Measurements from ENCODE around the gene CLPSL2. TPM values are rescaled to one million over a fixed set of nuclear protein-coding genes. Genes with fewer than 3 reads are reported as not detected.

Gene CLPSL2
- total and polyA plus RNA-seq, 9 donors, result not detected

DNA sequence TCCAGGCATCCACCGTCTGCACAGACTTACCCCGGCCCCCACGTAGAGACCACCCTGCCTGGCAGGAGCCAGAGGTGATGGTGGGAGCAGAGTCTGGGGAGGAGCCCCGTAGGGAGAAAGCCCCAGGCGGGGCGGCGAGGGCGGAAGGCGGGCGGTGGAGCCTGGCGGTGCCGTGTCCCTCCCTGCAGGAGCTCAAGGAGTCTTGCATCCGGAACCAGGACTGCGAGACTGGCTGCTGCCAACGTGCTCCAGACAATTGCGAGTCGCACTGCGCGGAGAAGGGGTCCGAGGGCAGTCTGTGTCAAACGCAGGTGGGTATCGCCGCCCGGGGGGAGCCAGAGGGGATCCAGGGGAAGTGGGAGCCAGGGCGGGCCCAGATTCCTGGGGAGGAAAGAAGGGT, 10.4 kb downstream of the CLPSL2 start:
- Histone ChIP-seq H3K4me1 (ENCODE audit: control insufficient read depth, insufficient read depth, low read length) (no peaks in the 10 kb centered on the region), H3K36me3 (ENCODE audit: control insufficient read depth, insufficient read depth, low read length) (no peaks in the 10 kb centered on the region), H3K4me3 (ENCODE audit: low read length) (no peak overlapping the region), H3K27ac (ENCODE audit: low read length) (no peak overlapping the region), H3K9me3 (replicated peaks; ENCODE audit: control insufficient read depth, low read depth, low read length) (no peaks in the 10 kb centered on the region), H3K27me3 (ENCODE audit: control insufficient read depth, insufficient read depth, low read length) (peaks cover 28% of the 10 kb centered on the region)
- DNase-seq, result no peak
- whole genome bisulfite sequencing (ENCODE audit: insufficient coverage), result 29% methylated on average over 22 of the region's 25 CpGs

DNA sequence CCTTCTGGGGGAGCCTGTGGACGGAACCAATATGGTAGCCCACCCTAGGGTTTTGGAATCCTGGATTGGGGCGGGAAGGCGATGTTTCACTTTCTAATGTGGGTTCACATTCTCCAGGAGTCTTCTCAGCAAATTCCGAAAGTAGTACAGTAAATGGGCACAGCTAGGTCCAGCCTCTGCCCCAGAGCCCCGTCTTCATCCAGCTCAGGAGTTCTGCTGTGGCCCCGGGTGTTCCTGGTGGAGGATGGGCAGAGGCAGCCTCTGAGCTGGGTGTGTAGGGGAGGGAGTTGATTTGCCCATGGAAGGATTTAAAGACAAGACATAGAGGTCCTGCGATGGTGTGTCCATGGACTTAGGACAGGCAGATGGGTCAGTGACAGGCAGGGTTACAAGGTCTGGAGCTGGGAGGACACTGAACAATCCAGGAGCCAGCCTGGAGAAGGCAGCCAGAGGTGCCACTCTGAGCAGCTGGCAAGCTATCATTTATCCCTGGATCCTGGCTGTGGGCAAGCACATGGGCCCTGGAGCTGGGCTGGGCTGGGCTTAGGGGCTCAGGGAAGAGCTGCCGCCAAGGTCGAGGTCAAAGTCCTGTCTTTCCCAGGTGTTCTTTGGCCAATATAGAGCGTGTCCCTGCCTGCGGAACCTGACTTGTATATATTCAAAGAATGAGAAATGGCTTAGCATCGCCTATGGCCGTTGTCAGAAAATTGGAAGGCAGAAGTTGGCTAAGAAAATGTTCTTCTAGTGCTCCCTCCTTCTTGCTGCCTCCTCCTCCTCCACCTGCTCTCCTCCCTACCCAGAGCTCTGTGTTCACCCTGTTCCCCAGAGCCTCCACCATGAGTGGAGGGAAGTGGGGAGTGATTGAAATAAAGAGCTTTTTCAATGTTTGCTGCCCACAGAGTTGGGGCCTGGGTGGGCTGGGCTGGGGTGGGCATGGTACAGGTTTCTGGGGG, 11.1 kb downstream of the CLPSL2 start:
- no peak for DNase-seq
- Histone ChIP-seq H3K27ac (ENCODE audit: low read length) (no peak overlapping the region), H3K27me3 (ENCODE audit: control insufficient read depth, insufficient read depth, low read length) (peaks cover 27% of the 10 kb centered on the region), H3K4me3 (ENCODE audit: low read length) (no peak overlapping the region), H3K36me3 (ENCODE audit: control insufficient read depth, insufficient read depth, low read length) (no peaks in the 10 kb centered on the region), H3K9me3 (replicated peaks; ENCODE audit: control insufficient read depth, low read depth, low read length) (no peaks in the 10 kb centered on the region), H3K4me1 (ENCODE audit: control insufficient read depth, insufficient read depth, low read length) (no peaks in the 10 kb centered on the region)
- 77% methylated on average over 10 of the region's 13 CpGs for WGBS (ENCODE audit: insufficient coverage)

DNA sequence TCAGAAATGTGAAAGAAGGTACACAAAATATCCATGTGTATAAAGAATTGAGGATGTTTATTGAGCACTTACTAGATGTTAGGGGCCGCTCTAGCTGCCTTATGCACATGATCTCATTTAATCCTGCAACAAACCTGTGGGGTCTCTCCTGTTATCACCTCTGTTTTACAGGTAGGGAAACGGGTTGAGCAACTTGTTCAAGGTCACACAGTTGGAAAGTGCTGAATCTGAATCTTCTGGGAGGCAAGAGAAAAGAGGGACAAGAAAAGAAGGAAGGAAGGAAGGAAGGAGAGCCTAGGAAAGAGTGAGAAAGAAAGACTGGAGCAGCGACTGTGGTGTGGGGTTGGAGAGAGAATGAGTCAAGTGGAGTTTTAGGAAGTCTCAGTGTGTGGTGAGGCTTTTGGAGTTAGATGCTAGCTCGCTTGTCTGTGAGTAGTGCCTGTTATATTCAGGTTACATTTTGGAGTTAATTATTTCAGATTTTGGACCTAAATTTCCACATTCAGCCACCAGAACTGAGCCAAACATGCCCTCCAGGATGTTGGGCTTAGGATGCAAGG, 12.1 kb downstream of the CLPSL2 start:
- H3K4me3 ChIP-seq (ENCODE audit: low read length), result no peak overlapping the region
- H3K36me3 ChIP-seq (ENCODE audit: control insufficient read depth, insufficient read depth, low read length), result no peaks in the 10 kb centered on the region
- no peaks in the 10 kb centered on the region for H3K4me1 ChIP-seq (ENCODE audit: control insufficient read depth, insufficient read depth, low read length)
- peaks cover 27% of the 10 kb centered on the region for H3K27me3 ChIP-seq (ENCODE audit: control insufficient read depth, insufficient read depth, low read length)
- H3K9me3 ChIP-seq (replicated peaks; ENCODE audit: control insufficient read depth, low read depth, low read length), result no peaks in the 10 kb centered on the region
- 70% methylated on average over 2 of the region's 4 CpGs for WGBS (ENCODE audit: insufficient coverage)
- DNase-seq, result no peak
- H3K27ac ChIP-seq (ENCODE audit: low read length), result no peak overlapping the region

DNA sequence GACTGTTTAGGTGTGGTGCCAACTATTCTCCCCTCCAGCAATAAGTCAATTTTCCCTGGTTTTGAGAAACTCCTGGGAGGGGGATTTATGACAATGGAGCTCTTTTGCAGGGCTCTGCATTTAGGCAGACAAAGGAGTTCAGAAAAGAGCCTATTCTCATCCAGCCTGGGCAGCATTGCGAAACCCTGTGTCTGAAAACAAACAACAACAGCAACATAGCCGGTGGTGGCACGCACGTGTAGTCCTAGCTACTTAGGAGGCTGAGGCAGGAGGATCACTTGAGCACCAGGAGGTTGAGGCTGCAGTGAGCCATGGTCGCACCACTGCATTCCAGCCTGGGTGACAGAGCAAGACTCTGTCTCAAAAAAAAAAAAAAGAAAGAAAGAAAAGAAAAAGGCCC, 14.3 kb downstream of the CLPSL2 start:
- Histone ChIP-seq H3K4me3 (ENCODE audit: low read length) (no peak overlapping the region), H3K27me3 (ENCODE audit: control insufficient read depth, insufficient read depth, low read length) (peaks cover 25% of the 10 kb centered on the region), H3K27ac (ENCODE audit: low read length) (no peak overlapping the region), H3K9me3 (replicated peaks; ENCODE audit: control insufficient read depth, low read depth, low read length) (no peaks in the 10 kb centered on the region), H3K4me1 (ENCODE audit: control insufficient read depth, insufficient read depth, low read length) (no peaks in the 10 kb centered on the region), H3K36me3 (ENCODE audit: control insufficient read depth, insufficient read depth, low read length) (no peaks in the 10 kb centered on the region)
- no peak for DNase-seq
- 83% methylated on average over 5 of the region's 5 CpGs for WGBS (ENCODE audit: insufficient coverage)

DNA sequence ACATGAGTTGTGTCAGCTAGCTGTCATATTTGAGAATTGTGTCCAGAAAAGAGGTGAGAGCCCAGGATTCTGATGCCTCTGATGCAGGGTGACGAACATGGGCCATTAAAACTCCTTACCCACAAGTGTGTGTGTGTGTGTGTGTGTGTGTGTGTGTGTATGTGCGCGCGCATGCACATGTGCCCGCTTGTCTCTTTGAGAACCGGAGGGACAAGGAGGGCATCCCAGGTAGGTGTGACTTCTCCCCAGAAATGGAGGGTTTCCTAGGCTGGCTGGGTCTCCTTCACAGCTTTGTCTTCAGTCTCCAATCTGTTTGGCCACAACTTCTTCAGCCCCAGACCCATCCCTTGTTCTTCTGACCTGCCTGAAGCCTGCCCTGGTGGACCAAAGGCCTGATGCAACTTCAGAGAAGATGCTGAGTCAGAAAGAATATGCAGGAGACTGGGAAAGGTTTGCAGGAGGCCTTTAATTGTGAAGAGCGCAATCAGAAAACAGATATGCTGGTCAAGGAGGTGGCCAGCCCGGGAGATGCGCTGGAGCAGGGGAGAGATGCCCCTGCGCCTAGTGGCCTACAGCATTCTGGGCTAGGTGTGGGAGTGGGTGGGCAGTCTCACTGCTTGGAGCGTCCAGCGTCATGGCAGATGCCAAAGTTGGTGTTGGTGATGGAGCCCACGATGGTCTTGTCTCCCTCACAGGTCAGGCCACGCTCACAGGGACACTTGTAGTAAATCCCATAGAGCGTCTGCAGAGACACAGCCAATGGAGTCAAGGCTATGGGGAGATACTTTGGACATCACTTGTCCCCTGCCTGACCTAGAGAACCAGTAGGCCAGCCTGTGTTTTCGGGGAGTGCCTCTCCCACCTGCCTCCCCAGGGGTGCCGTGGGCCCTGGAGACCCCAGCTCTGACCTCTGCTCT, 18.4 kb downstream of the CLPSL2 start:
- Histone ChIP-seq H3K9me3 (replicated peaks; ENCODE audit: control insufficient read depth, low read depth, low read length) (no peaks in the 10 kb centered on the region), H3K4me1 (ENCODE audit: control insufficient read depth, insufficient read depth, low read length) (no peaks in the 10 kb centered on the region), H3K36me3 (ENCODE audit: control insufficient read depth, insufficient read depth, low read length) (no peaks in the 10 kb centered on the region), H3K27me3 (ENCODE audit: control insufficient read depth, insufficient read depth, low read length) (peaks cover 12% of the 10 kb centered on the region), H3K4me3 (ENCODE audit: low read length) (no peak overlapping the region), H3K27ac (ENCODE audit: low read length) (no peak overlapping the region)
- 88% methylated on average over 10 of the region's 17 CpGs for WGBS (ENCODE audit: insufficient coverage)
- no peak for DNase-seq

DNA sequence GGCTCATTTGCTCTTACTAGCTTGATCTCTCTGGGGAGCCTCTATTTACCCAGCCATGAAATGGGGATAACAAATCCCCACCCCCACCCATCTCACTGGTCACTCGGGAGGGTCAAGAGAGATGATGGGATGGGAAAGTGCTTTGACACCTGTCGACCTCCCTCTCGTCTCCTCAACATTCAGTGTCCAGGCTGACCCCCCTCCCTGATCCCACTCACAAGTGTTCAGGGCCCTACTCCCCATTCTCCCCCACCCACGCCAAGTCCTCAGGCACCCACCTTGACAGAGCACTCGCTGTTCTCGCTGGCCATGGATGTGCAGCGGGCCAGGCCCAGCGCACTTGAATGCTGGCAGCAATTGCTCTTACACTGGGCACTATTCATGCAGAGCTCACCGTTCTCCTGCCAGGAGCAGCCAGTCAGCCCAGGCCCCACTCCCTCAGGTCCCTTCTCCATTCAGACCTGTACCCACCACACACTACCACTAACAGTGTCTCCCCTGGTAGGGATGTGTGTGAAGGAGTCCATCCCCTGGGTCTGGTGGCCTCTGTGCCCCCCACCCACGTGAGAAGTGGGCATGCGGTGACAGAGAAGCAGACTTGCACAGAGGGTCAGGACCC, 19.2 kb downstream of the CLPSL2 start:
- 92% methylated on average over 6 of the region's 11 CpGs for WGBS (ENCODE audit: insufficient coverage)
- DNase-seq, result no peak
- Histone ChIP-seq H3K4me1 (ENCODE audit: control insufficient read depth, insufficient read depth, low read length) (no peaks in the 10 kb centered on the region), H3K27ac (ENCODE audit: low read length) (no peak overlapping the region), H3K36me3 (ENCODE audit: control insufficient read depth, insufficient read depth, low read length) (no peaks in the 10 kb centered on the region), H3K27me3 (ENCODE audit: control insufficient read depth, insufficient read depth, low read length) (peaks cover 12% of the 10 kb centered on the region), H3K9me3 (replicated peaks; ENCODE audit: control insufficient read depth, low read depth, low read length) (no peaks in the 10 kb centered on the region), H3K4me3 (ENCODE audit: low read length) (no peak overlapping the region)

DNA sequence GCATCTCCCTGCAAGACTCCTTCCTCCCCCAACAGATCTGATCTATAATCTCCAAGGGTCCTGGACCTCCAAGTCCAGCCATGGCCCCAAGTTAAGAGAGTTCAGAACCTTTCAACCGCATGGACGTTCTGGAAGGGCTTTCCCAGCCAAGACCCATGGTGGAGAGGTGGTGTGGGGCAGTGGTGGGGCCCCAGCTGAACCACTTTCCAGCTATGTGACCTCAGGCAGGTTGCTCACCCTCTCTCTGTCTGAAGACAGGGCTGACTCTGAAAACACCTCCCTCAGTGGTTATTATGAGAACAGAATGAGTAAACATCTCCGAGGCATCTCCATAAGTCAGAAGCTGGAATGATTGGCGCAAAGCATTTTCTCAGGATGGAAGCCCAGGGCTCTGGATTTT, 19.8 kb downstream of the CLPSL2 start:
- no peaks in the 10 kb centered on the region for H3K36me3 ChIP-seq (ENCODE audit: control insufficient read depth, insufficient read depth, low read length)

DNA sequence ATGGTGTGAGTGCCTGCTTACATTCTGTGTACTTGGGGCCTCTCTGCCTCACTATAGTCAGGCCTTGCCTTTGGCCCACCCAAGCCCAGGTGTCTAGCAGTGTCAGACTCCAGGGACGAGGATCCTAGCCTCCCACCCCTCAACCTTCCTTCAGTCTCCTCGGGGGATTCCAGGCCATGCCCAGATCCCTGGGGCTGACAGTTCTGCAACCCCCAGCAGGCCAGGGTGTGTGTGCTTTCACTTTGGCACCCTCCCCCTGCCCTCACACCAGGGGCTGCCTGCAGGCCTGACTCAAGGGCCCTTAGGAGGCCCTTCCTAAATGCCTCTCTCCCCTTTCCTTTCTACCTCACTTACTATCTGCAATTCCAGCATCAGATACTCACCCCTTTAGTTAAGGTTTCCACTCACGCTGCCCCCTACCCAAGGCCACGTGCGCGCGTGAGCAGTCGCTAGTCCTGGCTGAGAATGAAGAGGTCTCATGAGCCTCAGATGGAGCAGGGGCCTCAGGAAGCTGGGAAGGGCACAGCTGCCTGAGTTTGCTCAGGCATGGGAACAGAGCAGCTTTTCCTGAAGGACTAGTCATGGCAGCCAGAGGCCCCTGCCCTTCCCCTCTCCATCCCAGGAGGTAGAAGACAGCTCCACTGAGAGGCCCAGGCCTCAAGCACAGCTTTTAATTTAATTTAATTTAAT, 21.6 kb downstream of the CLPSL2 start:
- no peaks in the 10 kb centered on the region for H3K36me3 ChIP-seq (ENCODE audit: control insufficient read depth, insufficient read depth, low read length)
- peaks cover 8% of the 10 kb centered on the region for H3K27me3 ChIP-seq (ENCODE audit: control insufficient read depth, insufficient read depth, low read length)
- DNase-seq, result no peak
- H3K27ac ChIP-seq (ENCODE audit: low read length), result no peak overlapping the region
- no peaks in the 10 kb centered on the region for H3K4me1 ChIP-seq (ENCODE audit: control insufficient read depth, insufficient read depth, low read length)
- 71% methylated on average over 2 of the region's 8 CpGs for WGBS (ENCODE audit: insufficient coverage)
- no peak overlapping the region for H3K4me3 ChIP-seq (ENCODE audit: low read length)
- H3K9me3 ChIP-seq (replicated peaks; ENCODE audit: control insufficient read depth, low read depth, low read length), result no peaks in the 10 kb centered on the region

More for the DNA sequence above, 19.8 kb downstream of the CLPSL2 start:
- peaks cover 12% of the 10 kb centered on the region for H3K27me3 ChIP-seq (ENCODE audit: control insufficient read depth, insufficient read depth, low read length)
- no peaks in the 10 kb centered on the region for H3K4me1 ChIP-seq (ENCODE audit: control insufficient read depth, insufficient read depth, low read length)
- DNase-seq, result no peak
- no peaks in the 10 kb centered on the region for H3K9me3 ChIP-seq (replicated peaks; ENCODE audit: control insufficient read depth, low read depth, low read length)
- H3K4me3 ChIP-seq (ENCODE audit: low read length), result no peak overlapping the region
- no peak overlapping the region for H3K27ac ChIP-seq (ENCODE audit: low read length)
- WGBS (ENCODE audit: insufficient coverage), result 90% methylated on average over 2 of the region's 4 CpGs

DNA sequence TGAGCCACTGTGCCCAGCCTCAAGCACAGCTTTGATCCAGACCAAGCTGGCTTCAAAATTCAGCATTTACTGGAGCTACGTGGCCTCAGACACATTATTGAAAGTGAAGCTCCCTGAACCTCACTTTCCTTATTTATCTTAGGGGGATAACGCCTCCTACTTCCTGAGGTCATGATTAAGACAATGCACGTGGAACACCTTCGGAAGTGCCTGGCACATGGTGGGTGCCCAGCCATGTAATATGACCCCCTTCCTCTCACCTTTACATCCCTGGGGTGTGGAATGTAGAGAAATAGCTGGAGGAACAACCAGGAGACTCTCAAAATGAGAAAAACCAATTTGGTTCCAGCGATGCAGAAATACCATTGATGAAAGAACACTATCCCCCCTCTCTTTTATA, 22.3 kb downstream of the CLPSL2 start:
- H3K4me3 ChIP-seq (ENCODE audit: low read length), result no peak overlapping the region
- H3K9me3 ChIP-seq (replicated peaks; ENCODE audit: control insufficient read depth, low read depth, low read length), result no peaks in the 10 kb centered on the region
- H3K36me3 ChIP-seq (ENCODE audit: control insufficient read depth, insufficient read depth, low read length), result no peaks in the 10 kb centered on the region
- H3K27ac ChIP-seq (ENCODE audit: low read length), result no peak overlapping the region
- WGBS (ENCODE audit: insufficient coverage), result no CpG with 5 or more reads among the region's 5 CpGs
- peaks cover 8% of the 10 kb centered on the region for H3K27me3 ChIP-seq (ENCODE audit: control insufficient read depth, insufficient read depth, low read length)
- no peak for DNase-seq
- H3K4me1 ChIP-seq (ENCODE audit: control insufficient read depth, insufficient read depth, low read length), result no peaks in the 10 kb centered on the region
